GM18519 (cell line): Measurements from ENCODE around the gene TRABD2B.

ENCODE experiments used
- ATAC-seq: cut with Tn5 transposase; IDR thresholded peaks from one replicate; pipeline ENCODE4 v1.9.1; 2021; ENCODE audit warnings: mild to moderate bottlenecking, moderate library complexity; ENCODE audit not compliant: unreplicated experiment, low FRiP score

TRABD2B gene

DNA sequence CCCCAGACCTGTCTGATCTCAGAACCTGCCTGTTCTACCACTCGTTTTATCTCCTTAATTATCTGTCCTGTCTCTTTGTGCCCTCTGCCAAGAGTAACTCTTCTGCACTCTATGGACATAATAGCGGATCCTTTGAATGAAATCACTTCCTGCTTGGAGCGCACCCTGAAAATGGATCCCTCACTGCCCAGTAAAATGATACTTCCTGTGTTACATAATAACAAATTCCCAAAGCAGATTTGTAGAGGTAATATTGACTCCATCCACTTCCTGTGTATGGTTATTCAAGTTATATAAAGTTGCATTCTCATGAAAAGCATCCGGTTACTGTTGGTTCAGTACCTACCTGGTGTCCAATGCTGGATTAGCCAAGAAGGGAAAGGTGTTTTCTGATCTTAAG, 246.0 kb downstream of the TRABD2B start:
- no peak for ATAC-seq

DNA sequence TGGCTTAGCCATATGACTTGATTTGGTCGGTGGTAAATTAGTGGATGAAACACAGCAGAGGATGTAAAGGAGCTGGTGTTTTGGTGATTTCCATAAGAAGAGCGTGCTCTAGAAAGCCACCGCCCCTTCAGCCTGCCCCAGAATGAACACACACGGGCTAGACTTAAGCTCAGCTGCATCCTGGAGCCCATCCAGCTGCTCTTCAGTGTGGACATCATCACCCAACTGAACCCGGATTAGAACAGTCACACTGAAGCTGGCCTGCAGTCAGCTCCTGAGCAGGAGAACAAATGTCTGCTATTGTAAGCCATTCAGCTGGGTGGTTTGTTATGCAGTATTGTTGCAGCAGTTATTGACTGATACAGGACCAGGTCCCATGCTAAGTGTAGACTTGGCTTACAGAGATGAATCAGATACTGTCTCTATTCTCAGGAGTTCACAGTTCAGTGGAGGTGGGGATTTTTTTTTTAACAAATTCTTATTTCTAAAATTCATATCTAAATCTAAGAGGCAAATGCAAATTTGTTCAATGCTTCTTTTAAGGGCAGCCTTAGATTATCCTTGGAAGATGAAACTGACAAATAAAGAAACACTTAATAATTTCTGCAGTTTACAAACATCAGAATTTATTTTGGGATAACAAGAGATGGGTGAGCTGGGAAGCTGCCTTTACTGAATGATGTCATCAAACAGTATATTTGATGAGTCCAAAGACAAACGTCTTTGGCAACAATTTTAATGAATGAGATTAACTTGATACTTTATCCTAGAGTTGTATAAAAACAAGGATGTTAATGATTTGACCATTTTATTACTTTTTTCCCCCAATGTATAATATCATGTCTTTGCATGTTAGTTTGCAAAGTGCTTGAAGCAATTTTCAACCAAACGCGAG, 251.2 kb downstream of the TRABD2B start:
- ATAC-seq: no peak

DNA sequence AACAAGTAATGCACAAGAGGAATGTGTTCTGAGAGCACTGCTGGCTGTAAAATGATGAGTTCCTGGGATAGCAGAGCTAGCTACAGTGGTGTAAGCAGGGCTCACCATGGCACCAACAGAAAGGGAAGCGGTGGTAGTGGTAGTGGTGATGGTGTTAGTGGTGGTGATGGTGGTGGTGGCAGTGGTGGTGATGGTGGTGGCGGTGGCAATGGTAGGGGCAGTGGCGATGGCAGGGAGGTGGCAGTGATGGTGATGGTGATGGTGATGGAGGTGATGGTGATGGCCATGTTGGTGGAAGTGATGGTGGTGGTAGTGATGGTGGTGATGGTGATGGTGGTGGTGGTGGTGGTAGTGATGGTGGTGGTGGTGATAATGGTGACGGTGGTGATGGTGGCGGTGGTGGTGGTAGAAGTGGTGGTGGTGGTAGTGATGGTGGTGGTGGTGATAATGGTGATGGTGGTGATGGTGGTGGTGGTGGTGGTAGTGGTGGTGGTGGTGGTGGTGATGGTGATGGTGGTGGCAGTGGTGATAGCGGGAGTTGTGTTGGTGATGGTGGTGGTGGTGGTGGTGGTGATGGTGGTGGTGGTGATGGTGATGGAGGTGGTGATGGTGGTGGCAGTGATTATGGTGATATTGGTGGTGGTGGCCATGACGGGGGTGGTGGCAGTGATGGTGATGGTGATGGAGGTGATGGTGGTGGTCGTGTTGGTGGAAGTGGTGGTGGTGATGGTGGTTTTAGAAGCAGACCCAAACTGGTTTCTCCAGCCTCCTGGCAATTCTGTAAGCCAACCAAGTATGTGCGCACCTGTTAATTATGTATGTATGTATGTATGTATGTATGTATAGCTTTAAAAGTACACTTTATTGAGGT, 254.1 kb downstream of the TRABD2B start:
- ATAC-seq: no peak

DNA sequence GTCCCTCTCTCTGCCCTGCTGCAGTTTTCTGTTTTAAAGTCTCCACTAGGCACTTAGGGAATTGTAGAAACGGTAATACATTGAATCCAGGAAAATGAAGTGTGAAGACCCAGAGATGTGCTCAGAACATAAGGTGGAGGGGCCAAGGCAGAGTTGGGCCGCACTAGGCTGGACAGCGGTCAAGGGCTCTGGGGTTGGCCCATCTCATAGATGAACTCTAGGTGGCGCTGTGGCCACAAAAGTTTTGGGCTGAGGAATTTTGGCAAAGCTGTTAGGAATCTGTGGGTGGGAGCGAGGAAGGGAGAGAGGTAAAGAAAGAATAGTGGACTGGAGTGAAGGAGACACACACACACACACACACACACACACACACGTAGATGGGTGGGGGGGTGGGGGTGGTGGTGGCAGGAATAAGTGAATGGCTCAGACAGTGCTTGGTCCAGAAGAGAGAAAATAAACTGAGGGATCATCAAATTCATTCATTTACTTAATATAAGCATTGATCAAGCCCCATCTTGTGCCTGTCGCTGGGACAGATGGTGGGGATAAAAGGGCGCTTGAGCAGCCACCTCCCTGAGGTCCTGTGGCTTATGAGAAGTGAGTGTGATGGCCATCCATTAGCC, 258.5 kb downstream of the TRABD2B start:
- ATAC-seq: no peak

DNA sequence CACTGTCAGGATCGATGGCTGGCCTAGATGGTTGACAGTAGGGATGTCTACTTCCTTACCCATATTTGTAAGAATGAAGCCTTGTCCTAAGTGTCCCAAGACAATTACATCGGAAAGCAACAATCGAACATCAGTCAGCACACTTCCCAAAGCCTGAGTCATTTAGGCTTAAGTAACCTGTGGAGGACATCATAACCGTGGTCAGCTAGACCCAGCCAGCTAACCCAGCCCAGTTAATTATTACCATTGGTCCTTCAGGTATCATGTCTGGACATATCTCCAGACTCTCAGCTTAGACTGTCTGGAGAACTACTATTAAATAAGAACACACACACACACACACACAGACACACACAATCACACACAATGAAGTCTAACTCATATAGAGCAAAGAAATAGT, 264.7 kb downstream of the TRABD2B start:
- ATAC-seq: no peak

DNA sequence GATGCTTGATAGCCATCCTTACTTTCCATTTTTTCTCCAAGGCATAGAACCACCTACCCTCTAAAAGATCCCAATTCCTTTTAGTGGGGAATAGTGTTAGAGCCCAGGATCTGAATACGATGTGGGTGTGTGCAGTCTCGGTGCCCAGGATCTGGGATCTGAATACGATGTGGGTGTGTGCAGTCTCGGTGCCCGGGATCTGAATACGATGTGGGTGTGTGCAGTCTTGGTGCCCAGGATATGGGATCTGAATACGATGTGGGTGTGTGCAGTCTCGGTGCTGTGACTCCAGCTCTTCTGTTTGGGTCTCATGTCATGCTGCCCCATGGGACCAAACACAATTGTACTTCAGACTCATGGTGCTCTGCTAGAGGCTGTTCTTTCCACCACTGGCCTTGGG, 265.5 kb downstream of the TRABD2B start:
- ATAC-seq: no peak

DNA sequence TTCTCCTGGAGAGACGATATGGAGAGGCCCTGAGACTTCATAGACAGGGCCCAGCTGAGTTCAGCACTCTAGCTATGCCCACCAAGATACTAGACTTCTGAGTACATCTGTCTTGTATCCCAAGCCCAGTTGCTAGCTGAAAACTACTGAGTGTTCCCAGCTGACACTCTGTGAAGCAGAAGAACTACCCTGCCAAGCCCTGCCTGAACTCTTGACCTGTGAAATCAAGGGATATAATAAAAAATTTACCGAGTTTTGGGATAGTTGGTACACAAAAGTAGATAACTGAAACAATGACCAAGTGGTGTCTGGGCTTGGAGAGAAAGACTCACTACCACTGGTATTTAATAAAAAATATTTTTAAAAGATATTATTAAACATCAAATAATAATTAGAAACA, 267.5 kb downstream of the TRABD2B start:
- ATAC-seq: no peak

DNA sequence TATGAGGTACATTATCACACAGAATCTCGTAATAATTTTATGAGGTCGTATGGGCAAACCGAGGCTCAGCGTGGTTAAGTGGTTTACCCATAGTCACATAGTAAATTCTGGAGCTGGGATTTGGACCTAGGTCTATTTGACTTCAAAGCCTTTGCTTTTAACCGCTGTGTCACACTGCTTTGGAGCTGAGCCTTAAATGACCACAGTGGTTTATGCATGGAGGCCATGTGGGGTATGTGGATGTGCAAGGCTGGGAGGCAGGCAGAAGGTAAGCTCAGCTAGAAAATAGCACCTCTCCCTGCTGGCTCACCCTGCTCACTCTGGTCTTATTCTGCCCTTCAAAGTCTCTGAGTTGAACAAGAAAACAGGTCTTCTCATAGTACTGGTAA, 269.5 kb downstream of the TRABD2B start:
- no peak for ATAC-seq

DNA sequence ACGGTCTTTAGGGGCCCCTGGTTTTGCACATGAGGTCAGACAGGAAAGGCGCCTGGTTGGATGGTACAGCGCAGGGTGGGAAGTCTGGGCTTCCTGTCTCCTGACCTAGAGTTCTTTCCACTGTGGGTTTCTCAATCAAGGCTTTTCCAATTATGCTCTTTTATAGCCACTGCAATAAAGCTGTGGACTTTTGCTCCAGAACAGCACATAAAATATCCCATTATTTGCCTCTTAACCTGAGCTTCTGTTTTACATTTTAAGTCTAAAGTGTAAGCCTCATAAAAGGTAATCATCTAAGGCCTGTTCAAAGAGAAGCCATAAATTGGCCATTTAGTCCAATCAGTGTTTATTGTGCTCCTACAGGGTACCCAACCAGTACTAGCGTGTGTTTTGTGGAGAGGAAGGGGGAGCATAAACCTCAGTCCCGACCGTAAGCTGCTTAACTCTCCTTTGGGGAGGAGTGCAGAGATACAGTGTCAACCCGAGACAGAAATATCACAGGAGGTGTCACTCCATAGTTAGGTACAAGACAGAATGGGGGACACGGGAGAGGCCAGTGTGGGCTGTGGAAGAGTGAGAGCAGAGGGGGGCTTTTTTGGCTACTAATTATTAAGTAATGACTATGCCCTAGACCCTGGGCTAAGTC, 270.0 kb downstream of the TRABD2B start:
- ATAC-seq: no peak

DNA sequence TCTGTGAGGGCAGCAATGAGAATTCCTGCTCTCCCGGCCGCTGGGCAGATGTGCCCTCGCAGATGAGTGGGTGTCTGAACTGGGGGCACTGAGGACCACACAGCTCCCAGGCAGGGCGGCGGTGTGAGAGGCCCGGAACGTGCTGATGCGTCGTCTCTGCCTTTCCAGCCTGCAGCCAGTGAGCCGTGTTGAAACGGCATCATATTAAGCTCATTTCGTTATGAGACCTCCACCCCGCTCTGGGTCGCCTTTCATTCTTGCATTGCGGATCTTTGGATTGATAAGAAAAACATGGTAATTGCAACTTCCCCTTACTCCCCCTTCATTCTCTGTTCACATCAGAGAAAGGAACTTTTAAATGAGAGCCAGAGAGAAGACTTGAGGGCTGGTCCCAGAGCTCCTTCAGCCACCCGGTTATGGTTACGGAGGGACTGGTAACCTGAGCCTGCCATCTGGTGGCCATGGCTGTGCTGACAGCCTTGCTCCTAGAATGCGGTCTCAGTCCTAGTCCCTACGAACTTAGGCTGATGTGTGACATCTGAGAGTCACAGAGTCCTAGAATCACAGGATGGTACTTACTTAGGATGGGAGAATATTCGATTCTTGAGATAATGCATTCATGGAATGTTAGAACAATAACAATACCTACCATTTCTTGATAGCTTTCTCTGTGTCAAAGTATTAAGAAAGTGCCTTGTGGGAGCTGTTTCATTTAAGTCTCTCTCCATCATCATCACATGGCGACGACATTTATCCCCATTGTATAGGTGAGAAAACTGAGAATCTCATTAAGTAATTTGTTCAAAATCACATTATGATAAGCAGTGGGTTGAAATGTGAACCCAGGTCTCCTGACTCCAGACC, 271.0 kb downstream of the TRABD2B start:
- peak; percentile 69 for ATAC-seq

DNA sequence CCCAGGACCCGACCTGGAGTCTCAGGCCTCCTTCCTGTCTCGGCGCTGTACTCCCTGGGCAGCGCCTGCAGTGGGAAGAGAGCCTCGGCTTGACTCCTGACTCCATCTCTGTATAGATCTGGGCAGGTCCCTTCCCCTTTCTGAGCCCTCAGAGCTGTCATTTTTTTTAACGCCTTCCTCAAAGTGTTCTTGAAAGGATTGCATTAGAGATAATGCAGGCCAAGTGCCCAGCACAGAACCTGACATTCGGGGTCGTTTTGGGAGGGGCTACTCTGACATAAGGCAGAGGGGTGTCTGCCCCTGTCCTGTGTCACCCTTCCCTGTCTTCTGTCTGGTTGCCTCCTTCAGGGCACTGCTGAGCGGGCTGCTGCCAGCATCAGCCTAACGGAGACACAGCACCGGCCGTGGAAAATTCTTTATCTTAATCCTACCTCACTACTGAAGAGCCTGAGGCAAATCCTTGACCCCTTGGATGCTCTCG, 271.6 kb downstream of the TRABD2B start:
- ATAC-seq: no peak

DNA sequence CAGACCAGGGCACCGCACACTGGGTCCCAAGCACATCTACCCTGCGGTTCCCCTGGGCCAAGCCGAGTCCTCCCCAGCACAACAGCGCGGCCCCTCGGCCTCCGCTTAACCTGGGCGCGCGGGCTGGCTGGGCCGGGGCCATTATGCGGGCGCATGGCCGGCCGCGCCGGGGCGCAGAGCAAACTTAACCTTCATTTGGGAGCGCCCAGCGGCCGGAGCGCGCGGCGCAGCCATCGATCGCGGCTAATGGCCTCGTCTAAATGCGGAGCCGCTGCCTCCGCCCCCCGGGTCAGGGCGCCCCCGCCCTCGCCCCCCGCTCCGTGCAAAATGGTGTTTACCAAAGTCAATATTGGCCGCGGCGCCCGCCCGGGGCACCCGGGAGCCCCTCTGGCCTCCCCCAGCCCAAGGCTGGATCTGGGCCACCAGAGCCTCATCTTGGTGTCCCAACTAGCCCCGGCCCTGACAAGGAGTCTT, 272.1 kb downstream of the TRABD2B start:
- no peak for ATAC-seq

DNA sequence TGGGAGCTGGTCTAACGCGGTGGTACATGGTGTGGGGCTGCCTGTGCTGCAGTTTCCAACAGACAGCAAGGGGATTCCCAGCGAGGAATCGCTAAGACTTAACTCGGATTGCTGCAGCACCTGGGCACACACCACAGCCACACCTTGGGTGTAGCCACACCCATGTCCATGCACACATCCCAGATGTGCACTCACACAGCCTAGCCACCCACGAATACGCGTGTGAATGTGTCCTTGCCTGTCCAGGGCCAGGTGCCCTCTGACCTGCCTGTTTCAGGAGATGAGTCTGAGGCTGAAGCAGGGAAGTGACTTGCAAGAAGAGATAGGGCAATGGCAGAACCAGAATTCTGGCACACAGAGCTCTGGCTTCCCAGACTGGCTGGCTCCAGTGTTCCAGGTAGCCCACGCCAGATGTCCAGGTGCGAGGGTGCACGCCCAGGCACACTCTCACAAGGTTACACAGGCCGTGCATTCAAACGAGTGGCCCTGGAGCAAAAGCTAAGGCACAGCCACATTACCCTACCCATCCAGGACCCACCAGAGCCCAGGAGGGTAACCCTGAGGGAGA, 272.7 kb downstream of the TRABD2B start:
- ATAC-seq: no peak

DNA sequence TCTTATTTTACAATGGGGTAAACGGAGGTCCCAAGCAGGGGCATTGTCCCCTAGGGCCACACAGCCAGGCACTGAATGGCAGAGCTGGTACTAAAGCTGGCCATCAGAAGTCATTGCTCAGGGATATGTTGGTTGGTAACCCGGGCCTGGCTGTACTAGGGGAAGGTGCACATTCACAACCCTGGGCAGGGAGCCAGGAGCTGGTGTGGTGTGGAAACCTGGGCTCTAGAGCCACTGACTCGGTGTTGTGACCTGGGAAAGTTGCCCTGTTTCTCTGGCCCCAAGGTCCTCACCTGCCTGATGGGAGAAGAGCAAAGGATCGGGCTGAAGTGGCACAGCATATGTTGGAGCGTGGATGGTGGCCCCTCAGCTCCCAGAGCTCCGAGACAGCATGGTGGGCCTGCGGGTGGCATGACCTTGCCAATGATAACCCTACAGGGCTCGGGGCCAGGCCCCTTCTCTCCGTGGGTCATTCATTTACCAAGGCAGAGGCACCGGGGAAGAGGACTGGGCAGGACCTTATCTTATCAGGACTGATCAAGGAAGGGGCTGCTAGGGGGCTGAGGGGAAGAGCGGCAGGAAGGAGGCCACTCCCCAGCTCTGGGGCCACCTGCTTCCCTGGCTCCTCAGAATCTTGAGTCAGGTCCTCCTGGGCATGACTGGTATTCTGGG, 274.1 kb downstream of the TRABD2B start:
- ATAC-seq: no peak

DNA sequence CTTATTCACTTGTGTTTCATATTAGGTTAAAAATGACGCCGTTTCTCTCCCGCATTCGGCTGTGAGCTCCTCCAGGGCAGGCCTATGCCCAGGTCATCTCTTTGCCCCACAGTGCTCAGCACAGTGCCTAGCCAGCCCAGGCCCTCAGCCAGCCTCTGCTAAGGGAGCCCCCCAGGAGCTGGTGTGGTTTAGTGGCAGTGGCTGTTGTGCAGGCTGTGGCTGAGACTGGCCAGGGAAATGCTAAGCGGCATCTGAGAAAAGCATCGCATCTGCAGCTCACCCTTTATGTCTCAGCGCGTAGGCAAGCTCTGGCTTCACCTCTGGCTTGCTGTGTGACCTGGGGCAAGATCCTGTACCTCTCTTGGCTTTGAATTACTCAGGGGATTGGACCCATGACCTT, 275.1 kb downstream of the TRABD2B start:
- no peak for ATAC-seq

DNA sequence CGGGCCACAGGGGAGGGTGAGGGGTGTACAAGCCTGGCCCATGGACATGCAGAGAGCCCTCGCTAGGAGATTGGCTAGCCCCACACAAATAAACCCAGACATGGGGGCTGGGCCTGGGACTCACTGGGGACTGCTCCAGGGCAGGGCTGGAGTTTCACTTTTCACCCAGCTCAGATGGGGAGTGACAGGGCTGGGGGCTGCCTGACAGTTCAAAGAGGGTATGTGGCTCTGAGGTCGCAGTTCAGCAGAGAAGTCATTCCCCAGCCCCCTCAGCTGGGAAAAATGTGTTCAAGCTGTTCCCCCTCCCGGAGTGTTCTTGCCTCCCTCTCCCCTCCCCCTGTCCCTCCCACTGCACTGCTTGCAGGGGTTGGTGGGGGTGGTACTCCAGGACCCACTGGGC, 277.1 kb downstream of the TRABD2B start:
- no peak for ATAC-seq

DNA sequence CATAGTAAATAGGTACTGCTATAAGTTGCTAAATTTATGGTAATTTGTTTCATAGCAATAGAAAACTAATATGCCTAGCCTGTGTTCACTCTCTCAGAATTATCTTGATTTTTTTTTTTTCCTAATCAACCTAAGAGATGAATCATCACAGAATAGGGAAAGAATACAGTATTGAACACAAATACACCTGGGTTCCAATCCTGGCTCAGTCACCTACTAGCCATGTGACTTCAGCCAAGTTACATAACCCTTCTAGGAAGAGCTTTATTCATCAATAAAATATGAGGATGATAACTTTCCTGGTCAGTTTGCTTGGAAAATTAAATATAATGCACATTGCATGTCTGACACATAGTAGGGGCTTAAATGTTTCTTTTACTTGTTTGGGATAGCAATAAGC, 279.8 kb downstream of the TRABD2B start:
- no peak for ATAC-seq

DNA sequence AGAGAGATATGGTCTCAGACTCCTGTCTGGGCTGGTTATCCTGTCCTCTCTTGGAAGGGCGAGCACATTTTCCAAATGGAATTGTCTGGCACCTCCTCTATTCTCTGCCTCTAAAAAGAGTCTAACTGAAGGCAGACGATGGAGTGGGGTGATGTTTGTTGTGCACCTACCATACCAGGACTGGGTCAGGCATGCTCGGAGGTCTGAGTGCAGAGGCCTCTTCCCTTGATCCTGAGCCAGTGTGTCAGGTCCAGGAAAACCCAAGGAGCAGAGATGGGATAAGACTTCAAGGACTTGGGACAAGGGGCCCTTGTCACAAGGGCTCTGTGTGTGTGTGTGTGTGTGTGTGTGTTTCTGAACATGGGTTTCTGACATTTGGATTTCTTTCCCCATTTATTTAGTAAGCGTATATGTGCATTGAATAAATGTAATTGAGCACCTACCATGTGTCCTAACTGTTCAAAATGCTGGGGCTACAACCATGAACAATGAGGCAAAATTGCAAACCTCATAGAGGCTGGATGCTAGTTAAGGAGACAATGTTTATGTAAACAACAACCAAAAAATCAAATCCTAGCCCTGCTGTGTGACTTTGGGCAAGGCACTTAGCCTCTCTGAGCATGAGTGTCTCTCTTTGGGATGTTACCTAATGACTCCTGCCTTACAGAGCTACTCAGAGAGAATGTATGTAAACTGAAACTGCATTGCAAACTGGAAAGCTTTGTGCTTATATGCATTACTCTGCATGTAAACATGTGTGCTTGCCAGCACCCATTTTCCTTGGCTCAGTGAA, 283.0 kb downstream of the TRABD2B start:
- ATAC-seq: no peak
